PFSK-1 (cell line): ENCODE measurements around the gene TRAPPC10.

Experiments used
- FOXP2 ChIP-seq: optimal IDR thresholded peaks from 2 replicates; pipeline ENCODE3; 2011; ENCODE audit warnings: borderline replicate concordance, control low read depth, inconsistent platforms; ENCODE audit not compliant: insufficient read depth; ENCODE audit errors: extremely low read length, extremely low read depth
- POLR2AphosphoS5 ChIP-seq: IDR thresholded peaks from 2 replicates; pipeline ENCODE4 v1.6.1; 2012; ENCODE audit warnings: low read depth, mild to moderate bottlenecking, control low read depth, low read length, moderate library complexity
- SIN3A ChIP-seq: IDR thresholded peaks from 2 replicates; pipeline ENCODE4 v1.6.1; 2012; ENCODE audit warnings: mild to moderate bottlenecking, low read length, moderate library complexity, borderline replicate concordance; ENCODE audit not compliant: insufficient read depth
- TAF1 ChIP-seq: IDR thresholded peaks from 2 replicates; pipeline ENCODE4 v1.6.1; 2012; ENCODE audit warnings: low read length, control low read depth, borderline replicate concordance; ENCODE audit not compliant: insufficient read depth
- TF ChIP-seq, protein P1 (sequence below), 2 experiments: IDR thresholded peaks; 2 replicates each; pipeline versions ENCODE4 v1.6.1 to v1.8.0; 2011 to 2012; ENCODE audit warnings: low read depth in 2 of 2, low read length in 2 of 2, control low read depth in 1 of 2, inconsistent platforms in 1 of 2, mild to moderate bottlenecking in 1 of 2, moderate library complexity in 1 of 2; ENCODE audit not compliant: insufficient read depth in 1 of 2

DNA sequence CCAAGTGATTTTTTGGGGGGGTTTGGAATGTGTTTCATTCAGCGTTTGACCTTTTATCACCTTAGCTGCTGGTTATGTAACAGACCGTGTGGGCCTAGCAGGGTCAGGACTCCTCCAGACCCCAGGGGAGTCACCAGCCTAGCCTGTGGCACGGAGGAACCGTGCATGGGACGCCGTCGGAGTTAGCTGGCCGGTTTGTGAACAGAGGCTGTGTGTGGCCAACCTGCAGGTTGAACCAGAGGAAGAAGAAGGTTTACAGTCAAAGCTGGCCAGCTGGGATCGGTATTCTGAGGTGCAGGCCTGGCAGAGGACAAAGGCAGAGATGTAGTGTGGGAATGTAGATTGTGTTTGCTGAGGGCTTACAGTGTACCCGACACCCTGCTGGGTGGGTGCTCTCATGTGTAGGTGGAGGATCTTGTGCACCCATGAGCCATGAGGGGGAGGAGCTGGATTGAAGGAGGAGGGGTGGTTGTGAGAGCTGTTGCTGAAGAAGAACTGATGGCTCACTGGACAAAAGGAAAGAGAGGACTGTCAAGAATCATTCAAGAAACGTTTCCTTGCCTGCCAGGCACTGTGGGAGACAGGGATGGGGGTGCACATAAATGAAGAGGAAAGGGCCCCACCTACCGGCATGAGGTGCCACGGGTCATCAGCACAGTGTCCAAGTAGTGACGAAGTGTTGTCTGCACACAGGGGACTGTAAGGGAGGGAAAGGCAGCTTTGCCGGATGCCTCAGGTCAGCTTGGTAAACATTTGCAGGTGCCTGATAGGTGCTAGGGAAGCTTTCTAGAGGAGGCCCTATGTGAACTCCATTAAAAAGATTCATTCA lies 55.1 kb downstream of the TRAPPC10 start:
- TF ChIP-seq POLR2AphosphoS5: no peak
- no peak for TF ChIP-seq TAF1
- no peak for TF ChIP-seq SIN3A
- no peak for TF ChIP-seq FOXP2
- TF ChIP-seq, protein P1, sequence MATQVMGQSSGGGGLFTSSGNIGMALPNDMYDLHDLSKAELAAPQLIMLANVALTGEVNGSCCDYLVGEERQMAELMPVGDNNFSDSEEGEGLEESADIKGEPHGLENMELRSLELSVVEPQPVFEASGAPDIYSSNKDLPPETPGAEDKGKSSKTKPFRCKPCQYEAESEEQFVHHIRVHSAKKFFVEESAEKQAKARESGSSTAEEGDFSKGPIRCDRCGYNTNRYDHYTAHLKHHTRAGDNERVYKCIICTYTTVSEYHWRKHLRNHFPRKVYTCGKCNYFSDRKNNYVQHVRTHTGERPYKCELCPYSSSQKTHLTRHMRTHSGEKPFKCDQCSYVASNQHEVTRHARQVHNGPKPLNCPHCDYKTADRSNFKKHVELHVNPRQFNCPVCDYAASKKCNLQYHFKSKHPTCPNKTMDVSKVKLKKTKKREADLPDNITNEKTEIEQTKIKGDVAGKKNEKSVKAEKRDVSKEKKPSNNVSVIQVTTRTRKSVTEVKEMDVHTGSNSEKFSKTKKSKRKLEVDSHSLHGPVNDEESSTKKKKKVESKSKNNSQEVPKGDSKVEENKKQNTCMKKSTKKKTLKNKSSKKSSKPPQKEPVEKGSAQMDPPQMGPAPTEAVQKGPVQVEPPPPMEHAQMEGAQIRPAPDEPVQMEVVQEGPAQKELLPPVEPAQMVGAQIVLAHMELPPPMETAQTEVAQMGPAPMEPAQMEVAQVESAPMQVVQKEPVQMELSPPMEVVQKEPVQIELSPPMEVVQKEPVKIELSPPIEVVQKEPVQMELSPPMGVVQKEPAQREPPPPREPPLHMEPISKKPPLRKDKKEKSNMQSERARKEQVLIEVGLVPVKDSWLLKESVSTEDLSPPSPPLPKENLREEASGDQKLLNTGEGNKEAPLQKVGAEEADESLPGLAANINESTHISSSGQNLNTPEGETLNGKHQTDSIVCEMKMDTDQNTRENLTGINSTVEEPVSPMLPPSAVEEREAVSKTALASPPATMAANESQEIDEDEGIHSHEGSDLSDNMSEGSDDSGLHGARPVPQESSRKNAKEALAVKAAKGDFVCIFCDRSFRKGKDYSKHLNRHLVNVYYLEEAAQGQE (IDR thresholded peaks at IDR 0.05; ENCODE audit: insufficient read depth in 1 of 2, low read depth in 2 of 2, low read length in 2 of 2): no peak
